GM18951 (cell line): ENCODE results near the gene NFATC4.

Experiments used
- POLR2A ChIP-seq: IDR thresholded peaks from 4 replicates; pipeline ENCODE4 v1.6.1; 2011; ENCODE audit warnings: mild to moderate bottlenecking; ENCODE audit not compliant: insufficient read length, insufficient read depth; ENCODE audit errors: extremely low read depth
- in situ Hi-C: fragments of 300-500 bp; cut with MboI; formaldehyde crosslinking; loops from one replicate; pipeline ENCODE4 v1.12.0; 2022; ENCODE audit warnings: low sequenced_read_pairs, mixed read lengths, inconsistent platforms; ENCODE audit not compliant: unreplicated experiment

Gene NFATC4

GRCh38 chr14:24416254-24416931 lies 48.4 kb downstream of the NFATC4 start:
- in situ Hi-C loops, result no loop called here

DNA sequence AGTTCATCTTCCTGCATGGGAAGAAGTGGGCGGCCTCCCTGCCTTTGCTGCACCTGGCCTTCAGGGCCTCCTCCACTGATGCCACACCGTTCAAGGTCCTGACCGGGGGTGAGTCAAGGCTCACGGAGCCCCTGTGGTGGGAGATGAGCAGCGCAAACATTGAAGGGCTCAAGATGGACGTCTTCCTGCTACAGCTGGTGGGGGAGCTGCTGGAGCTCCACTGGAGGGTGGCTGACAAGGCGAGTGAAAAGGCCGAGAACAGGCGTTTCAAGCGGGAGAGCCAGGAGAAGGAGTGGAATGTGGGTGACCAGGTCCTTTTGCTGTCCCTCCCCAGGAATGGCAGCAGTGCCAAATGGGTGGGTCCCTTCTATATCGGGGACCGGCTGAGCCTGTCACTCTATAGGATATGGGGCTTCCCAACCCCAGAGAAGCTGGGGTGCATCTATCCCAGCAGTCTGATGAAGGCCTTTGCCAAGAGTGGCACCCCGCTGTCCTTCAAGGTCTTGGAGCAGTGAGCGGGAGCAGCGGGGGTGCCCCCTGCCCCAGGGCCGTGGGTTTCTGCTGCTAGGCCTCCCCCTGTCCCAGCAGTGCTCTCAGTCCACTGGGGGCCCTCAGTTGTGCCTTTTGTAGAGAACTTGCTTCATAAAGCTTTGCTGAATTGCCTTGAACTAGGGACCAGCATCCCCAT lies 49.1 kb downstream of the NFATC4 start:
- TF ChIP-seq POLR2A, result no peak
- in situ Hi-C loops, result no loop called here

More at GRCh38 chr14:24416254-24416931, 48.4 kb downstream of the NFATC4 start:
- TF ChIP-seq POLR2A, result no peak

DNA sequence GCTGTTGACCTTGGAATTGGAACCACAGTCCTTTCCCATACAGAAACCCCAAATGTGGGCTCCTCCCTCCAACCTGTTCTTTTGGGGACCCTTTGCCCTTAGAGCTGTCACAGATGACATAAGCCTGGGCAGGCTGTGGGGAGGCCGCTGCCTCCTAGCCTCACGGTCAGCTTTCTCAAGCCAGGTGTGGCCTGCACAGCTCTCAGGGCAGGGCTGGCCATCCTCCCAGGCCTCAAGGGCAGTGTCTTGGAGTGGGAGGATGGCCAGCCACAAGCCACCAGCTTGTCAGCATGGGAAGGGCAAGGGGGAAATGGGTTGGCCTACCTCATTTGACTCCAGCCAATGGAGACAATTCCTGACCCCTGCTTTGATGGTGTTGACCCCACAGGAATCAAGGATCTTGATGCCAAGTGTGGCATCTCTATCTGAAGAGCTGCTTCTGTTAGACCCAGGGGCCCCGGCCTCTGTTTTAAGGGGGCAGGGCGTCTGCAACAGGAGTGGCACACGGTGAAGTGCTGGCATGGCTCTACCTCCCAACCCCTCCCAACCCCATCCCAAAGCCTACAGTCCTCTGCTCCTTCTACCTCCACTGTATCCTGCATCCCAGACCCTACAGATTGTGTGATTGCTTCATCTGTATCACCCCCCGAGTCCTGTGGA lies 50.0 kb downstream of the NFATC4 start:
- no peak for TF ChIP-seq POLR2A
- in situ Hi-C loops, result no loop called here

GRCh38 chr14:24418492-24418873 lies 50.5 kb downstream of the NFATC4 start:
- no peak for TF ChIP-seq POLR2A
- in situ Hi-C loops, result no loop called here

- TF ChIP-seq POLR2A, result no peak
- in situ Hi-C loops, result loop anchor here (10.0 kb wide), 1 partner anchor 47 kb away; no protein-coding TSS in a partner anchor
These were observed 54.3 kb downstream of the NFATC4 start for GRCh38 chr14:24422261-24422660.

GRCh38 chr14:24422694-24423601 lies 55.0 kb downstream of the NFATC4 start:
- in situ Hi-C loops, result loop anchor here (10.0 kb wide), 1 partner anchor 48 kb away; no protein-coding TSS in a partner anchor
- TF ChIP-seq POLR2A, result no peak

DNA sequence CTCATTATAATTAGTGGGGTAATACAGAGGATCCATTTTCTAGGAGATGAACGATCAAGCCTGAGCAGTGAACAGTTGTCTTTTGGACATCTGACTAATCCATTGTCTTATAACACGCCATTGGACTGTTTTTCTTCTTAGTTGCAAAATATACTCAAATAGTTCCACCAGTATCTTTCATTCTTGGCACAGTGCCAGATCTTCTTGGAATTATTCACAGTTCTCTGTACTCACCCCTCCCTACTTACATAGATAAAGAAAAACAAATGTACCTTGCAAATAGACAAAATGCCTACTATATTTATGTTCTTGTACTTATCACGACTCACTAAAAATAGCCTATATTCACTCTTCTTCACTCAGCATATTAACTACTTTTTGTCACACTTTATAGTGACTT lies 57.7 kb downstream of the NFATC4 start:
- no peak for TF ChIP-seq POLR2A
- in situ Hi-C loops, result loop anchor here (10.0 kb wide), 1 partner anchor 51 kb away; no protein-coding TSS in a partner anchor

DNA sequence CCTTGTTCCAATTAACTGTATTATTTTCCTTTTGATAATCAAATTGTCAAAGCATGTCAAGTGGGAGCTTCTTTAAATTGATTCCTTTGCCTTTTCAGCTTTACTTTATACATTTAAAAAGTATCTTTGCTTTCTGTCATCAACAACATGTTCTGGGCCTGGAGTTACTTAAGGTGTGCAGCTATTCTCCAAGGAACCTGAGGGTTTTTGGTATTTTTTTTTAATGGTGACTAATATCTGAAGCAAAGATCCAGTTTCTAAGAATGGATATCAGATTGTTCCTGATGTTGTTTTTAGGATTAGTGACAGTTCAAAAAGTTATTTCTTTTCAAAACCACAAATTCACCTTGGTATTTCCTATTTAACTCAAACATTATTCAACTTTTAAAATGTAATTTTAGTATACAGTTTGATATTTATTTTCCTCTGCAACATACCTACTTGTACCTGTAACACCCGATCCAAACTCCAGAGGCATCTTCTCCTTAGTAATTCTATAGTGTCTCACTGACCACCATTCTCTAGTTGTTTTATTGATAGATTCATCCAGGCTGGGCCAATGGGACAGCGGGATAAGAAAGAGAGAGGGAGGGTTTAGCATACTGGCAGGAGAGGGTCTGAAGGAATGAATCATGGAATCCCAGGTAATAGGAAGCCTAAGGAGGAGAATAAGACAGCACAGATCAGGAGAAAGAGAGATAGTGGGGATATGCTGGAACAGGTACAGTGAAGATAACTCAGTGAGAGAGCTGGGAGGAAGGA lies 58.3 kb downstream of the NFATC4 start:
- in situ Hi-C loops, result loop anchor here (10.0 kb wide), 1 partner anchor 52 kb away; no protein-coding TSS in a partner anchor
- no peak for TF ChIP-seq POLR2A

DNA sequence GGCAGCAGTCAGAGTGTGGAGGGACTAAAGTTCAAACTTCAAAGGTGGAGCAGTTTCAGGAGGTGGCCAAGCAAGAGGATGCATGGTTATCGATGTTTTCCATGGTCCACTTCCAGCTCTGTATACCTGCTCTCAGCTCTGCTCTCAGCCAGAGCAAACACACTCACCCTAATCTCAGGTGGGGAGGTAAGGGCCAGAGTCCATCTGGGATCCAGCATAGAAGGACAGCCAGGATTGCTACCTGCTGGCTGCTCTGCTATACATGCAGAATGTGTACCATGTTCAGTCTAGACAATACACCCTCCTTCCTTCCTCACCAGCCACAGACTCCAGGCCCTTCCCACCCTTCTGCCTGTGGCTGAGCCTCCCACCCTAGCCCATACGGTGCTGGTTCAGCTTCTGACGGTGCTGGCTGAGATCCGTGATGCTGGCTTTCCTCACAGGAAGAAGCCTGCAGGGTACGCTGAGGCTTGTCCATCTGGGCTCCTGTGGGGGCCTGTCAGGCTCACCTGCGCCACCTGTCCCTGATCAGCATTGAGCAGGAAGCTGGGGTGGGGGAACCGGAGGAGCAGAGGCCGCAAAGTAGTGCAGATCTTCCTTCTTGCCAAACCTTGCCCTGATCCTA lies 59.0 kb downstream of the NFATC4 start:
- TF ChIP-seq POLR2A, result no peak
- in situ Hi-C loops, result loop anchor here (10.0 kb wide), 1 partner anchor 52 kb away; no protein-coding TSS in a partner anchor

GRCh38 chr14:24427537-24428508 lies 59.8 kb downstream of the NFATC4 start:
- in situ Hi-C loops, result loop anchor here (10.0 kb wide), 1 partner anchor 53 kb away; no protein-coding TSS in a partner anchor
- no peak for TF ChIP-seq POLR2A
